ENCODE data around the gene CELF3.

Gene CELF3

DNA sequence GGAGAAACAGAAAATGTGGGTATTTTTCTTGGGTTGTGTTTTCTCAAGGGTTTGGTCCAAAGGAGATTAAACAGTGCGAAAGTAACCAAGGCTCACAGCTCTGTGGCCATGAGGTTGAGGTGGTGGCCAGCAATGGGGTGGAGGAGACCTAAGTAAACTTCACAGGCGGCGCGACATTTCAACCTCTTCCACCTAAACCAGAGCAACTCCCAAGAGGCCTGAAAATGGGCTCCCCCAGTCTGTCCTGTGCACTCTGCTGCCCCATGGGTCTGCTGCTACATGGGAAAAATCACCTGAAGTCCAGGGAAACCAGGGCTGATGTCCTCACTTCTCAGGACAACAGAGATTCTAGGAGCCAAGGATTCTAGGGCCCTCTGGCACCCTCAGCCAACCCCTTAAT is 12.4 kb downstream of the CELF3 start:
- Histone ChIP-seq H3K36me3 (ENCODE audit: insufficient read depth, low read length) (peaks cover 19% of the 10 kb centered on the region), H3K9me3 (ENCODE audit: insufficient read depth, low read length, severe bottlenecking) (no peaks in the 10 kb centered on the region), H4K20me1 (ENCODE audit: insufficient read depth, low read length) (0 out of 2 replicates have a peak, but pooled peaks cover 3% of the 10 kb centered on the region), H2AFZ (ENCODE audit: low read depth, low read length) (no peak overlapping the region), H3K9ac (ENCODE audit: low read depth, low read length) (no peak overlapping the region), H3K4me1 (ENCODE audit: insufficient read depth, low read length) (peaks cover 10% of the 10 kb centered on the region; the same call in 1 of the 2 replicates), H3K27ac (ENCODE audit: low read length) (no peak overlapping the region), H3K4me2 (ENCODE audit: insufficient read depth, low read length) (no peak overlapping the region), H3K4me3 (ENCODE audit: low read depth in 1 of 2, low read length in 2 of 2) (no peak overlapping the region), H3K27me3 (ENCODE audit: insufficient read depth, low read length, poor library complexity) (no peaks in the 10 kb centered on the region), H3K79me2 (ENCODE audit: insufficient read depth, low read length) (no peaks in the 10 kb centered on the region)
- TF ChIP-seq, protein P1, sequence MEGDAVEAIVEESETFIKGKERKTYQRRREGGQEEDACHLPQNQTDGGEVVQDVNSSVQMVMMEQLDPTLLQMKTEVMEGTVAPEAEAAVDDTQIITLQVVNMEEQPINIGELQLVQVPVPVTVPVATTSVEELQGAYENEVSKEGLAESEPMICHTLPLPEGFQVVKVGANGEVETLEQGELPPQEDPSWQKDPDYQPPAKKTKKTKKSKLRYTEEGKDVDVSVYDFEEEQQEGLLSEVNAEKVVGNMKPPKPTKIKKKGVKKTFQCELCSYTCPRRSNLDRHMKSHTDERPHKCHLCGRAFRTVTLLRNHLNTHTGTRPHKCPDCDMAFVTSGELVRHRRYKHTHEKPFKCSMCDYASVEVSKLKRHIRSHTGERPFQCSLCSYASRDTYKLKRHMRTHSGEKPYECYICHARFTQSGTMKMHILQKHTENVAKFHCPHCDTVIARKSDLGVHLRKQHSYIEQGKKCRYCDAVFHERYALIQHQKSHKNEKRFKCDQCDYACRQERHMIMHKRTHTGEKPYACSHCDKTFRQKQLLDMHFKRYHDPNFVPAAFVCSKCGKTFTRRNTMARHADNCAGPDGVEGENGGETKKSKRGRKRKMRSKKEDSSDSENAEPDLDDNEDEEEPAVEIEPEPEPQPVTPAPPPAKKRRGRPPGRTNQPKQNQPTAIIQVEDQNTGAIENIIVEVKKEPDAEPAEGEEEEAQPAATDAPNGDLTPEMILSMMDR (IDR thresholded peaks at IDR 0.05; ENCODE audit: borderline replicate concordance, extremely low read depth, low read length, poor library complexity, severe bottlenecking) = no peak
- no peak for TF ChIP-seq EZH2 (IDR thresholded peaks at IDR 0.05; ENCODE audit: borderline replicate concordance, low read depth, low read length, severe bottlenecking)
- ATAC-seq (ENCODE audit: insufficient read depth, low read depth) (no peak), DNase-seq (no peak)

DNA sequence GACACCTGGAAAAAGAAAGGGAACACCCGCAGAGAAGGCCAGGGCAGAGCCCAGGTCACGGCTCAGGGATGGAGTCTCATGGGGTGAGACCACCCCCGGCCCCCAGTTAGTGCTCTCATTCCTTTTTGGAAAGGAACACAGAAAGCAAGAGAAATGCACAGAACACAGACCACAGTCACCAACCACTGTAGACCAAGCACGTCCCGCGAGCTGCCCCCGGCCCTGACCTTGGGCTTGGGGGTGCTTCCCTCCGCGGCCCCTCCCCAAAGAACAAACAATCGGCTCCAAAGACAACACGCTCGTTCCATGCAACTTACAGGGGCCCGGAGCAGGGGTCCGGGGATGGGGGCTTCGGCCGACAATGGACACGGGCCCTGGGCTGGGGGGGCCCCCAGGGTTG is 12.8 kb downstream of the CELF3 start:
- Histone ChIP-seq H3K9me3 (ENCODE audit: insufficient read depth, low read length, severe bottlenecking) (no peaks in the 10 kb centered on the region), H4K20me1 (ENCODE audit: insufficient read depth, low read length) (0 out of 2 replicates have a peak, but pooled peaks cover 3% of the 10 kb centered on the region), H3K4me1 (ENCODE audit: insufficient read depth, low read length) (peaks cover 10% of the 10 kb centered on the region; the same call in 1 of the 2 replicates), H3K4me3 (ENCODE audit: low read depth in 1 of 2, low read length in 2 of 2) (no peak overlapping the region), H3K27ac (ENCODE audit: low read length) (no peak overlapping the region), H3K4me2 (ENCODE audit: insufficient read depth, low read length) (no peak overlapping the region), H3K79me2 (ENCODE audit: insufficient read depth, low read length) (no peaks in the 10 kb centered on the region), H3K36me3 (ENCODE audit: insufficient read depth, low read length) (peaks cover 23% of the 10 kb centered on the region), H3K27me3 (ENCODE audit: insufficient read depth, low read length, poor library complexity) (no peaks in the 10 kb centered on the region), H2AFZ (ENCODE audit: low read depth, low read length) (no peak overlapping the region), H3K9ac (ENCODE audit: low read depth, low read length) (no peak overlapping the region)
- ATAC-seq (ENCODE audit: insufficient read depth, low read depth) (no peak), DNase-seq (no peak)
- no peak for TF ChIP-seq EZH2 (IDR thresholded peaks at IDR 0.05; ENCODE audit: borderline replicate concordance, low read depth, low read length, severe bottlenecking)
- TF ChIP-seq, protein P1 (IDR thresholded peaks at IDR 0.05; ENCODE audit: borderline replicate concordance, extremely low read depth, low read length, poor library complexity, severe bottlenecking) = no peak

DNA sequence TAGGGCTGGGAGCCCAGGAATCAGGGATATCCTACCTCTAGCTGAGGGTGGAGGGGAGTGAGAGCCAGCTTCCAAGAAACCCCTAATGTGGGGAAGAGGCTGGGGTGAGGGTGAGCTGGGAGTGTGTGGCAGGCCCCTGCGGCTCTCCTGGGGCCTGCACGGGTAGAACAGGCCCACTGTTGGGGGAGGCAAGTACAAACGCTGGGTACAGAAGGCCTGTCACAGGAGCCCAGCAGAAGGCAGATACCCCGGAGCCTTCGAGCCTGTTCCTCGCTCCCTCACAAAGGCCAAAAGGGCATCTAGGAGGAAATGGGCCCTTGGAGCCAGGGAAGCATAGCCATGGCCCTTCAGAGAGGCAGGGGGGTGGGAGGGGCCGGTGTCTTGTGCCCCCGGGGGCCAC is 13.7 kb downstream of the CELF3 start:
- no peak overlapping the region for H3K4me2 ChIP-seq (ENCODE audit: insufficient read depth, low read length)
- ATAC-seq (ENCODE audit: insufficient read depth, low read depth) = peak; percentile 25; the same call in 1 of the 3 replicates
- H3K79me2 ChIP-seq (ENCODE audit: insufficient read depth, low read length) = no peaks in the 10 kb centered on the region
- DNase-seq = no peak
- no peak overlapping the region for H3K9ac ChIP-seq (ENCODE audit: low read depth, low read length)
- H3K27me3 ChIP-seq (ENCODE audit: insufficient read depth, low read length, poor library complexity) = no peaks in the 10 kb centered on the region
- 0 out of 2 replicates have a peak, but pooled peaks cover 3% of the 10 kb centered on the region for H4K20me1 ChIP-seq (ENCODE audit: insufficient read depth, low read length)
- no peak overlapping the region for H2AFZ ChIP-seq (ENCODE audit: low read depth, low read length)
- H3K9me3 ChIP-seq (ENCODE audit: insufficient read depth, low read length, severe bottlenecking) = no peaks in the 10 kb centered on the region
- no peak for TF ChIP-seq EZH2 (IDR thresholded peaks at IDR 0.05; ENCODE audit: borderline replicate concordance, low read depth, low read length, severe bottlenecking)
- TF ChIP-seq, protein P1 (IDR thresholded peaks at IDR 0.05; ENCODE audit: borderline replicate concordance, extremely low read depth, low read length, poor library complexity, severe bottlenecking) = no peak
- no peak overlapping the region for H3K27ac ChIP-seq (ENCODE audit: low read length)
- peaks cover 10% of the 10 kb centered on the region; the same call in 1 of the 2 replicates for H3K4me1 ChIP-seq (ENCODE audit: insufficient read depth, low read length)
- H3K4me3 ChIP-seq (ENCODE audit: low read depth in 1 of 2, low read length in 2 of 2) = no peak overlapping the region
- H3K36me3 ChIP-seq (ENCODE audit: insufficient read depth, low read length) = peaks cover 29% of the 10 kb centered on the region
